ENCODE data around the gene RGS10. TPM values are rescaled to one million over a fixed set of nuclear protein-coding genes. Genes with fewer than 3 reads are reported as not detected.

The RGS10 gene
- total RNA-seq, 2 donors from 2014 or later = 85.2 to 87.7 TPM

- Mint-ChIP-seq H3K4me3 (peak overlapping the region; percentile 84), H3K27me3 (no peaks in the 10 kb centered on the region), H3K9me3 (no peaks in the 10 kb centered on the region), H3K4me1 (peaks cover 29% of the 10 kb centered on the region), H3K36me3 (ENCODE audit: low read depth) (peaks cover 20% of the 10 kb centered on the region), H3K27ac (peak overlapping the region; percentile 83)
- ATAC-seq (replicated peaks) = no peak
Observed at GRCh38 chr10:119543814-119544642, 1.5 kb upstream of the RGS10 start.

DNA sequence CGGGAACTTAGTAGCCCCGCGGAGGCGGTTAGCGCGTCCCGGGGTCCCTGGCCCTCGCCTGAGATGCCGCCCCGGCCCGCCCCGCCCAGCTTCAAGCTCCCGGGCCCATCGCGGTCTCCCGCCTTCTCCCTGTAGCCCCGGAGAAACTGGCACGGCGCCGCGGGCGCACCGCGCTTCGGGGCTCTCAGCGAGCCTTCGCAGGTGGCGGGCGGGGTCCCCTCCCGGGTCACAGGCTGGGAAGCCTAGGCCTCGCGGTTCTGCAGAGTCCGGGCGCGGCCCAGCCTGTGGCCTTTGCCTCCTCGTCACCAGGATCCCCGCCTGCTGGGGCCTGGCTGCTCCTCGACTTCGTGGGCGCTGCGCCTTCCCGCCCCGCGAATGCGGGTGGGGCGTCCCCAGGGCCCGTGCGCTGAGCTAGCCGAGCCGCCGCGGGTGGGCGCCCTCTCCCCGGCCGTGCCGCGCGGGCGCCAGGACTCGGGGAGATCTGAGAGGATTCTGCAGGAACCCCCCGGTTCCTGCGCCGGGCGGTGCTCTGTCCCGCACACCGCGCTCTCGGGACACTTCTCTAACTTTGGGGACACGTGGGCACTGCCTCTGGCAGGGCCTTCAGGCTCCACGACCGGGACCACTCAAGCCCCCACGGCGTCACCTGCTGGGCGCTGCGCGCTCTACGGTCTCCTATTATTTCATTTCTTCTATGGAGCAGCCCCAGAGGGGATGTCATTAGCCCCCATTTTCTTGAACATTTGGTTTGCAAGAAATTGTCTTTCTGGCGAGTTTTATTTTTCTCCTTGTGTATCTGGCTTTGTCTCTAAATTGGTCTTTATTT lies 682 bp upstream of the RGS10 start:
- H3K36me3 Mint-ChIP-seq (ENCODE audit: low read depth) = peaks cover 21% of the 10 kb centered on the region
- H3K4me1 Mint-ChIP-seq = peaks cover 37% of the 10 kb centered on the region
- no peaks in the 10 kb centered on the region for H3K27me3 Mint-ChIP-seq
- H3K9me3 Mint-ChIP-seq = no peaks in the 10 kb centered on the region
- peak overlapping the region; percentile 83 for H3K27ac Mint-ChIP-seq
- ATAC-seq (replicated peaks) = peak; percentile 28
- H3K4me3 Mint-ChIP-seq = peak overlapping the region; percentile 84

DNA sequence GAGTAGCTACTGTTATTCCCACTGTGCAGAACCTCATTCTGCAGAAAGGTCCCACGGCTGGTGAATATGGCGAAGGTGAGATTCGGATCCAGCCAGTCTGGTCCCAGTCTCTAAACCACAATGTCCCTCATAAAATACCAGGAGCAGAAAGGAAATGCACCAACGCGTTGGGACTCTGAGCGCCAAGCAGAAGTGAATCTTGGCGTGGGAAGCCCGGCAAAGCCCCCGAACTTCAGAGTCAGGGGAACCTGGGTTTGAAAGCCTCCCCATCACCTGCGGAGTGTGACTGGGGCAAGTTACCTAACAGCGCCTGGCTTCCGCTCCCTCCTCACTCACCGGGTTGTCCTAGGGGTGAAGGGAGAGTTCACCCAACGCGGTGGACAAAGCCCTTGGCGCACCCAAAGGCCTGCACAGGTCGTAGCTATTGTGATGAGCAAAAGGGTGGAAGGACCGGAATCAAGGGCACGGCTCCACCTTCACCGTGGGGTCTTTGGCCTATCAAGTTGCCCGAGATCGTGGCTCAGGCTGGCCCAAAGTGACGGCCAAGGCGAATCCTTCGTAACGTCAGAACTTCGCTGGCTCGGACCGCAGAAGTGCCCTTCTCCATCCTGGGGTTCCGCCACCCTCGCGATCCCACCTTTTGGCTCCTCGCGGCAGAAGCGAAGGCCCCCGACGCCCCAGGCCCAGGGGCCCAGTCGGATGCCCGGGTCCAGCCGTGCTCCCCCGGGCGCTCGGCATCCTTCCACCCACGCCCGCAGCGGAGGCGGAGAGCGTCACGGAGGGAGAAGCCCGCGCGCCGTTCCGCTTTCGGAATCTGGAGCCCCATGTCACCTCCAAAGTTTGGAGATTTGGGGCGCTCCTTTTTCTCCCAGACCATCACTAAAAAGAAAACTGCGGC lies 811 bp downstream of the RGS10 start:
- ATAC-seq (replicated peaks) = peak; percentile 24
- Mint-ChIP-seq H3K4me3 (peak overlapping the region; percentile 92), H3K27ac (peak overlapping the region; percentile 89), H3K4me1 (peaks cover 51% of the 10 kb centered on the region), H3K27me3 (no peaks in the 10 kb centered on the region), H3K36me3 (ENCODE audit: low read depth) (peaks cover 36% of the 10 kb centered on the region), H3K9me3 (no peaks in the 10 kb centered on the region)

- ATAC-seq (replicated peaks) = peak; percentile 36
- H3K36me3 Mint-ChIP-seq (ENCODE audit: low read depth) = peaks cover 43% of the 10 kb centered on the region
- H3K27ac Mint-ChIP-seq = peak overlapping the region; percentile 89
- H3K4me1 Mint-ChIP-seq = peaks cover 58% of the 10 kb centered on the region
- H3K27me3 Mint-ChIP-seq = no peaks in the 10 kb centered on the region
- peak overlapping the region; percentile 92 for H3K4me3 Mint-ChIP-seq
- no peaks in the 10 kb centered on the region for H3K9me3 Mint-ChIP-seq
Observed at GRCh38 chr10:119541046-119541445, 1.5 kb downstream of the RGS10 start.

DNA sequence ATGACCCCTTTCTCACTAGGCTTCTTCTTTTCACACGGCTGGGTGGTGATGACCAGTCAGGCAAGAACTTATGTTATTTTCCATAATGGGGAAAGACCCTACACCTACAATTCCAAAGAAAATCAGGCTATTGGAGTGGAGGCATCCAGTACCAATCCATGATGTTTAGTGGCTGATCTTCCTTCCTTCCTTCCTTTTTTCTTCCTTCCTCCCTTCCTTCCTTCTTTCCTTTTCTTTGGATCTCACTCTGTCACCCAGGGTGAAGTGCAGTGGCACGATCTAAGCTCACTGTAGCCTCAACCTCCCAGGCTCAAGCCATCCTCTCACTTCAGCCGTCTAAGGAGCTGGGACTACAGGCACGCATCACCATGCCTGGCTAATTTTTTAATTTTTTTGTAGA lies 2.5 kb downstream of the RGS10 start:
- peaks cover 53% of the 10 kb centered on the region for H3K36me3 Mint-ChIP-seq (ENCODE audit: low read depth)
- peak overlapping the region; percentile 92 for H3K4me3 Mint-ChIP-seq
- H3K9me3 Mint-ChIP-seq = no peaks in the 10 kb centered on the region
- no peaks in the 10 kb centered on the region for H3K27me3 Mint-ChIP-seq
- no peak for ATAC-seq (replicated peaks)
- H3K27ac Mint-ChIP-seq = peak overlapping the region; percentile 89
- H3K4me1 Mint-ChIP-seq = peaks cover 65% of the 10 kb centered on the region

DNA sequence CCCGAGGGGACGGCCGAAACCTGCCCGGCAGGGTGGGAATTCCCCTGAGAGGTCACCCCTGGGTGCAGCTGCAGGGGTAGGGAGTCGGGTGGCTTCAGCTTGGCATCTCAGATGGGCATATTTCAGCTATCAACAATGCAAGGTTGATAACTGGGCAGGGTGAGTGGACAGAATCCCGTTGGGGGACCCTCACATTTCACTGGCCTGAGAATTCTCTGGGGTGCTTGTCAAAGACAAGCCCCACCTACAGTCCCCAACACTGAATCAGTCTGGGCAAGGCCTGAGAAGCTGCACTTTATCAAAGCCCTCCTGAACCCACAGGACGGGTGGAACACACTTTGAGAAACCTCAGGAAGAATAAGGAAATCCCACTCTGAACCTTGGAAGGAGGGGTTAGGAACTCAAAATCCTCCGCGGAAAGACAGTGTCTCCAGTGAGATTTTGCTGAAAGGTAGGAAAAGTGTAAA lies 3.1 kb downstream of the RGS10 start:
- no peak for ATAC-seq (replicated peaks)
- Mint-ChIP-seq H3K4me1 (peaks cover 65% of the 10 kb centered on the region), H3K36me3 (ENCODE audit: low read depth) (peaks cover 59% of the 10 kb centered on the region), H3K27ac (peak overlapping the region; percentile 96), H3K4me3 (peak overlapping the region; percentile 92), H3K9me3 (no peaks in the 10 kb centered on the region), H3K27me3 (no peaks in the 10 kb centered on the region)

DNA sequence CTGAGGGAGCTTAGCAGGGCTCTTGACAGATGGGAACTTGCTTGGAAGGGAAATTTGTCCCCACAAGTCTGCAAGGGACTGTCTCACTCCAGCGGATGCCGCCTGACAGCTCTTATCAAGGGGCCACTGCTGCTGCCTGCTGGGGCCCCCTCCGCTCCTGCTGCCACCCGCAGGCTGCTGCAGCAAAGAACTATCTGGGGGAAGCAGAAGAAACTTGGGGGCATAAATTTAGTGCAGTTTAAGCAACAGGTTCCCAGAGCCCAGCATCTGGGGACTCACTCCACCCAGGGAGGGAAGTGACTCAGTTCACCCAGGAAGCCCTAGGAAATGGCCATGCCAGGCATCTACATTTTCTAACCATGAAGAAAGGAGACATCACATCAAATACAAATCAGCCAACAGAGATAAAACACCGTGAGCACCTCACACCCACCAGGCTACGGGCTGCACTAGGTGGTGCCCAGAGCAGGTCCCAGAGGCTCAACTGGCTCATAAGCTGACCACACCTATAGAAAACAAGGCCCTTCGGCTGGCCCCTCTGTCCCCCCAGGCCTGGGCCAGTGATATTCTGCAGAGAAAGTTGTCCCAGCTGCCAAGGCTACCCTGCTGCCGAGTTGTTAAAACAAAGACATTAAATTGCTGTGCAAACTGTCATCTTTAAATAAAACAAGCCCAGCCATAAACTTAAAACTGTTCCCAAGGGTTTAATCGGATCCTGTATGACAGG lies 3.7 kb downstream of the RGS10 start:
- Mint-ChIP-seq H3K27ac (peak overlapping the region; percentile 96), H3K27me3 (no peaks in the 10 kb centered on the region), H3K4me3 (peak overlapping the region; percentile 92), H3K9me3 (no peaks in the 10 kb centered on the region), H3K4me1 (peaks cover 64% of the 10 kb centered on the region), H3K36me3 (ENCODE audit: low read depth) (peaks cover 61% of the 10 kb centered on the region)
- peak; percentile 13 for ATAC-seq (replicated peaks)

- H3K27ac Mint-ChIP-seq = peak overlapping the region; percentile 96
- H3K36me3 Mint-ChIP-seq (ENCODE audit: low read depth) = peaks cover 61% of the 10 kb centered on the region
- H3K27me3 Mint-ChIP-seq = no peaks in the 10 kb centered on the region
- peak overlapping the region; percentile 92 for H3K4me3 Mint-ChIP-seq
- H3K9me3 Mint-ChIP-seq = no peaks in the 10 kb centered on the region
- no peak for ATAC-seq (replicated peaks)
- peaks cover 58% of the 10 kb centered on the region for H3K4me1 Mint-ChIP-seq
Observed at GRCh38 chr10:119537953-119538630, 4.4 kb downstream of the RGS10 start.

- H3K27me3 Mint-ChIP-seq = no peaks in the 10 kb centered on the region
- H3K36me3 Mint-ChIP-seq (ENCODE audit: low read depth) = peaks cover 61% of the 10 kb centered on the region
Observed at GRCh38 chr10:119536508-119537025, 6.0 kb downstream of the RGS10 start.

DNA sequence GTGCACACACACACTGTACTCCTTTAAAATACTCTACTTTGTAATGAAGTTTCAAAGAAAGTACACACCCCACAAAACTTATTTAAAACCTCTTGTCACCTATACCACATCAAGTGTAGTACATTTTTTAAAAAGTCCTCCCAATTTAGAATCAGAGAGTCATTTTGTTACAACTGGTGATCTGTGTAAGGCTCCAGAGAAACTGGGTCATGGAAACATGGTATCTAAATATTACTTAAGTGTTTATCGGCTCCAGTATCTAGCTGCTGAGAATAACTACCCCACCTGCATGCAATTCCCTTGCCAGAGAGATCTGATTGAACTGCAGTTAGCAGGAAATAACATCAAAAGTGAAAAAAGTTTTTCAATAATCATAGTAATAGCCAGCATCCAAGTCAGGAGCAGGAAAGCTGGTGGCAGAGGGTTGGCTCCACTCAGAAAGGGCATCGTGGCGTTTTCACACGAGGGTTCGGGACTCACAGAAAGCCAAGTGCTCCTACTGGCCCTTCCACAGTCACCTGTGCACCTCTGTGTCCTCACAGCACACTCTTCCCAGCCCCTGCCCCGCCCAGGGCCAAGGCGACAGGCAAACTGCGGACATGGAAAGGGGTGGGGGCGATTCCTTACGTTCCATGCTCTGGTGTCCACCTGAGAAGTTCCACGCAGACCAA lies 6.5 kb downstream of the RGS10 start:
- Mint-ChIP-seq H3K4me3 (peak overlapping the region; percentile 92), H3K27me3 (no peaks in the 10 kb centered on the region), H3K9me3 (no peaks in the 10 kb centered on the region), H3K36me3 (ENCODE audit: low read depth) (peaks cover 59% of the 10 kb centered on the region), H3K27ac (peak overlapping the region; percentile 96), H3K4me1 (peaks cover 68% of the 10 kb centered on the region)
- ATAC-seq (replicated peaks) = peak; percentile 27

More at GRCh38 chr10:119536508-119537025, 6.0 kb downstream of the RGS10 start:
- no peak for ATAC-seq (replicated peaks)
- Mint-ChIP-seq H3K27ac (peak overlapping the region; percentile 96), H3K4me3 (peak overlapping the region; percentile 92), H3K9me3 (no peaks in the 10 kb centered on the region), H3K4me1 (peaks cover 66% of the 10 kb centered on the region)

- ATAC-seq (replicated peaks) = no peak
- Mint-ChIP-seq H3K27ac (peak overlapping the region; percentile 96), H3K4me3 (peak overlapping the region; percentile 92), H3K9me3 (no peaks in the 10 kb centered on the region), H3K4me1 (peaks cover 64% of the 10 kb centered on the region), H3K27me3 (no peaks in the 10 kb centered on the region), H3K36me3 (ENCODE audit: low read depth) (peaks cover 57% of the 10 kb centered on the region)
Observed at GRCh38 chr10:119535305-119535704, 7.2 kb downstream of the RGS10 start.

DNA sequence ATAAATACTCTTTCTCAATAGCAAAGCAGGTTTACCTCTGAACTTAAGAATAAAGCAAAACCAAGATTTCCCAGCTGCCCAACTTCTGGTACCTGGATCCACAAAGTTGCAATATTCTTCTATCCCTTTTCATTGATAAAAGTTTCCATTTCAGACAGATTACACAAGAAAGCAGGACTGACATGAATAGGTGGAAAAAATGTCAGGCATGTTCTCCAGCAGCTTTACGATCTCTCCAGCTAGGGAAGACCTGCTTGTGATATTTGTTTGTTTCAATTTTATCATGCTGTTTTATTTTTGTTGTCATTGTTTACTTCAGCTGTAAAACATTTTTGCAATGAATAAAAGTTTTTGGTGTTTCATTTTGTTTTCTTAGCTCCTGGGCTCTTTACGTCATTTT lies 9.0 kb downstream of the RGS10 start:
- H3K4me3 Mint-ChIP-seq = no peak overlapping the region

More for the DNA sequence above, 9.0 kb downstream of the RGS10 start:
- H3K27me3 Mint-ChIP-seq = no peaks in the 10 kb centered on the region
- ATAC-seq (replicated peaks) = no peak
- no peaks in the 10 kb centered on the region for H3K9me3 Mint-ChIP-seq
- no peak overlapping the region for H3K27ac Mint-ChIP-seq
- peaks cover 47% of the 10 kb centered on the region for H3K4me1 Mint-ChIP-seq
- H3K36me3 Mint-ChIP-seq (ENCODE audit: low read depth) = peaks cover 54% of the 10 kb centered on the region

Data from activated T-helper 17 cell treated with anti-CD3 and anti-CD28 coated beads, Interleukin-2, amount 50 U/mL, for 72 hours (primary cell).